ENCODE measurements around the gene IGFBP3.
A peak's percentile ranks its signal among the peaks of the same experiment; 100 is the strongest.

The IGFBP3 gene

GRCh38 chr7:45890902-45891461, 30.1 kb downstream of the IGFBP3 start:
- DNase-seq: peak in 1 of 2 donors; percentile 36

GRCh38 chr7:45890125-45890901, 30.8 kb downstream of the IGFBP3 start:
- DNase-seq: no peak

GRCh38 chr7:45889367-45890067, 31.6 kb downstream of the IGFBP3 start:
- DNase-seq: no peak

- no peak for DNase-seq
These were observed 32.1 kb downstream of the IGFBP3 start for GRCh38 chr7:45888993-45889366.

GRCh38 chr7:45888185-45888992, 32.7 kb downstream of the IGFBP3 start, which contains the start of gene IGFBP1:
TSS of gene IGFBP1 (plus strand) at chr7:45888488. CDS start at chr7:45888653, 165 bp downstream.
- DNase-seq: no peak

- DNase-seq: no peak
These were observed 34.0 kb downstream of the IGFBP3 start for GRCh38 chr7:45886931-45887667.

GRCh38 chr7:45885264-45885882, 35.7 kb downstream of the IGFBP3 start:
- DNase-seq: no peak

- DNase-seq: no peak
These were observed 36.9 kb downstream of the IGFBP3 start for GRCh38 chr7:45884136-45884535.

GRCh38 chr7:45882465-45882810, 38.6 kb downstream of the IGFBP3 start:
- DNase-seq: no peak

- DNase-seq: no peak
These were observed 39.2 kb downstream of the IGFBP3 start for GRCh38 chr7:45881759-45882464.

GRCh38 chr7:45881280-45881758, 39.8 kb downstream of the IGFBP3 start:
- no peak for DNase-seq

- no peak for DNase-seq
These were observed 40.6 kb downstream of the IGFBP3 start for GRCh38 chr7:45880433-45880860.

GRCh38 chr7:45878457-45879144, 42.5 kb downstream of the IGFBP3 start:
- DNase-seq: no peak

- DNase-seq: no peak
These were observed 44.6 kb downstream of the IGFBP3 start for GRCh38 chr7:45876519-45876918.

GRCh38 chr7:45874408-45875131, 46.5 kb downstream of the IGFBP3 start:
- DNase-seq: no peak

GRCh38 chr7:45873355-45873754, 47.7 kb downstream of the IGFBP3 start:
- no peak for DNase-seq

- DNase-seq: no peak
These were observed 48.1 kb downstream of the IGFBP3 start, which contains the start of gene CCDC201 for GRCh38 chr7:45873035-45873354. TSS of gene CCDC201 (minus strand) at chr7:45873082. CDS start at chr7:45873007, 75 bp downstream.

- DNase-seq: no peak
These were observed 48.7 kb downstream of the IGFBP3 start for GRCh38 chr7:45872116-45873034.

- no peak for DNase-seq
These were observed 51.6 kb downstream of the IGFBP3 start for GRCh38 chr7:45869426-45869825.

All from CD4-positive, alpha-beta T cell treated with Interferon alpha-2 for 1 hour (primary cell).